Activated T-cell treated with anti-CD3 and anti-CD28 coated beads for 1 hour (primary cell): ENCODE results near the gene PHF21A.
"Not testable (repeated sequence)": the region's sequence is repeated elsewhere in the genome, so short reads cannot be mapped to it uniquely, and the experiment has no call there.

Experiments used
- DNase-seq: peaks from one replicate; pipeline ENCODE4 v3.0.0-alpha.2; 2020; ENCODE audit warnings: low read depth

Gene PHF21A

DNA sequence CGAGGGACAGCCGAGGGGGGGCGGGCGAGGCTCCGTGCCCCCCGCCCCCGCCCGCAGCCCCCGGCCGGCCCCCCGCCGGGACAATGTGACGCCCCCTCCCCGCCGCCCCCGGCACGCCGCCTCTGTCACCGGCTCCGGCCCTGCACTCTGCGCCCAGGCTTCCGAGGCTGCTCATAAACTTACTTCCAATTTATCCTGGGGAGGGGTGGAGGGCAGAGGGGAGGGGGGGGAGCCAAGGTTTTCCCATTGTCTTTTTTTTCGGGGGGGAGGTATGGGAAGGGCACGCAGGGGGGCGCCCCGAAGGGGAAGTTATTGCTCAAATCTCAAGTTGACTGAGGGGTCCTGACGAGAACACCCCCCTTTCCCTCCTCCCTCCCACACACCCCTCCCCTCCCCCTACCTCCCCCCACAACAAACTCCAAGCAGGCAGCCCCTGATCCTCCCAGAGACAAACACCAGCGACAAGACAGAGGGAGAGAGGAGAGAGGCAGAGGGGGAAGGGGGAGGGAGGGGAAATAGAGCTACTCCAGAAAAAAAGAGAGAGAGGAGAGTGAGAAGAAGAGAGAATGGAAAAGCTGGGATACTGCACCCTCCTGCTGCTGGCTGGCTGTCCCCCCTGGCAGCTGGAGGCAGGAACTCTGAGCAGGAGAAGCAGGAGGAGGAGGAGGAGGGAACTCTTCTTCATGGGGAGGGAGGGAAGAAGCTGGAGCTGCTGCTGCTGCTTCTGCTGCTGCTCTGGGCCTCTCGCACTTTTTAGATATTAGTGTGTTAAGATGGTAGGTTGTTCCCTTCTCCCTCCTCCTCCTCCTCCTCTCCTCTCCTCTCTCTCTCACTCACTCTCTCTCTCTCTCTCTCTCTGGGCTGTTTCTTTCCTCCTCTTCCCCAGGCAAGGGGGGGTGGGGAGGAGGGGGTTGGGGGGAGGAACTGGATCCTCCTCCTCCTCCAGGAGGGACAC, 631 bp downstream of the PHF21A start:
- DNase-seq: no peak

- DNase-seq: no peak
Measured at GRCh38 chr11:46119352-46120216, 1.7 kb downstream of the PHF21A start.

- DNase-seq: no peak
Measured at GRCh38 chr11:46118702-46119351, 2.4 kb downstream of the PHF21A start.

DNA sequence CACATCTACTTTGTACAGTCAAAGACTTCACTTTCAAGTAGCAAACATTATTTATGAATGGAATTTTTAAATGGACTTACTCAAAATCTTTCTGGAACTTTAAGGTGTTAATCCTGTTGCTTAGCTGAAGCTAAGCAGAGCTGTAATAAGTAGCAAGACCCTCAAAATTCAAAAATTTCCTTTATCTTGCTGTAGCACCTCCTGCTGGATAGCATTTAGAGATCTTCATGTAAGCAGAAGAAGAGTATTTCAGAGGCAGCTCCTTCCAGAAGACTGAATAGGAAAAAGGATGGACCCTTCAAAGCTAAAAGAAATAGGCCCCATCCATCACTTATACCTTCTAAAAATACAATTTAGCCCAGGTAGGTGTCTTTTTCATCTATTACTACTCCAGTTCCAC, 3.4 kb downstream of the PHF21A start:
- no peak for DNase-seq

DNA sequence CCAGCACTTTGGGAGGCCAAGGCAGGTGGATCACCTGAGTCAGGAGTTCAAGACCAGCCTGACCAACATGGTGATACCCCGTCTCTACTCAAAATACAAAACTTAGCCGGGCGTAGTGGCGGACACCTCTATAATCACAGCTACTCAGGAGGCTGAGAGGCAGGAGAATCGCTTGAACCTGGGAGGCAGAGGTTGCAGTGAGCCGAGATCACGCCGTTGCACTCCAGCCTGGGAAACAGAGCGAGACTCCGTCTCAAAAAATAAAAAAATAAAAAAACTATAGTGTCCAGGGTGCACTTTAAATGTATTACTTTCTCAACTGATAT, 4.6 kb downstream of the PHF21A start:
- DNase-seq: not testable (repeated sequence)

DNA sequence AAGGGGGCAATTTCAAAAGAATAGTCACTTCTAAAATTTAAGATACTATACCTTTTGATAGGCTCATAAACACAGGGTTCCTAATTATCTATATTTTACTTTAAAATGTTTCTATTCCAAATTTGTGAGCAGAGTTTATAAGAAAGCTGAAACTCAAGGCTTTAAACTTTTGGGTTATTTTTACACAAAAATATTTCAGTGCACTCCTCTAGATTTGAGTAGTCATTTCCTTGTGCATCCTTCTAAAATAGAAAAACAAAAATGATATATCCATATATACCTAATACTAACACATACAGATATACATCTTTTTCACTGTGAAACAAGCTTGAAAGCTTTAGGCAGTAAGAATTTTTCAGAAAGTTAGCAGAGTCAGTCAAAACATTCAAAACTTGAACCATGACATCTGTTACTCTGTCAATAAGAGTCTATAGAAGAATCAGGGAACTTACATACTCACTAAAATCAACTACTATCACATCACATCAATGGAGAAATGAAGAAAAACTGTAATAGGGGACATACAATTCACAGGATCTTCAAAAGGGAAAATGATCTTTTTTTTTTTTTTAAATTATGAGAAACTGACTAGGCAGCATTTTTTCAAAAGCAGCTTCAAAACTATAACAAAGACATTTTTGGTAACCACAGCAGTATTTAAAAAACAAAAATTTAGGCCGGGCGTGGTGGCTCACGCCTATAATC, 5.1 kb downstream of the PHF21A start:
- no peak for DNase-seq

- DNase-seq: no peak
Measured at GRCh38 chr11:46114961-46115360, 6.3 kb downstream of the PHF21A start.

GRCh38 chr11:46114378-46114777, 6.9 kb downstream of the PHF21A start:
- DNase-seq: no peak

GRCh38 chr11:46112961-46113607, 8.2 kb downstream of the PHF21A start:
- no peak for DNase-seq

GRCh38 chr11:46108751-46109150, 12.5 kb downstream of the PHF21A start:
- DNase-seq: no peak

- DNase-seq: no peak
Measured at GRCh38 chr11:46107780-46108179, 13.5 kb downstream of the PHF21A start.

DNA sequence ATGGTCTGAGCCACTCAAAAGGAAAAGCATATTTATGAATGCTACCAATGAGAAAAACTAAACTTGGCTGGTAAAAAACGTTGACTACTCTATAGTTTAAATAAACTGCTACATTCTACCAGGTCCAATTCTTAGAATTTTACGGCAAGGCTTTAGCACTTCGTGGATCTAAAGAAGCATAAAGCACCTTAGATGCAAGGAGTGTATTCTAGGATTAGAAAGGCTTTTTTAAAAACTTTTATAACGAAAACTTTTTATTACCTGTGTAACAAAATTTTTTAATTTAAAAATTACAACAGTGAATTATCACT, 13.9 kb downstream of the PHF21A start:
- DNase-seq: no peak

- no peak for DNase-seq
Measured at GRCh38 chr11:46106530-46107407, 14.5 kb downstream of the PHF21A start.

DNA sequence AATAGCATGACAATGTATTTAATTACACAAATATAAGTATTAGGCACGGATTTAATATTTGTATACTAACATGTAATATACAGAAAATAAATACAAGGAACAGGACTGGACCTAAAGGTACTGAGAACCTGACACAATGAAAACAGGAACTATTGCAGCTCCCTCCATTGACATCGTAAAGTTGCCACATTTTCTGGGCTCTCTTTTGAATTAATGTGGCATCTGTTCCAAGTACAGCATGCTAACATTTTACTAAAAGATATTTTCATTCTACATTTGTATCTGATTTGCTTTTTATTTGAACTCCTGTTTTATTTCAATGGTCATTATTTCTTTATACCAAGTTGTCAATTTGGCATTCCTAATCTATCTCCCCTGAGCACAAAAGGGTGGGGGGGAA, 15.3 kb downstream of the PHF21A start:
- DNase-seq: no peak

- DNase-seq: no peak
Measured at GRCh38 chr11:46105134-46105628, 16.1 kb downstream of the PHF21A start.

DNA sequence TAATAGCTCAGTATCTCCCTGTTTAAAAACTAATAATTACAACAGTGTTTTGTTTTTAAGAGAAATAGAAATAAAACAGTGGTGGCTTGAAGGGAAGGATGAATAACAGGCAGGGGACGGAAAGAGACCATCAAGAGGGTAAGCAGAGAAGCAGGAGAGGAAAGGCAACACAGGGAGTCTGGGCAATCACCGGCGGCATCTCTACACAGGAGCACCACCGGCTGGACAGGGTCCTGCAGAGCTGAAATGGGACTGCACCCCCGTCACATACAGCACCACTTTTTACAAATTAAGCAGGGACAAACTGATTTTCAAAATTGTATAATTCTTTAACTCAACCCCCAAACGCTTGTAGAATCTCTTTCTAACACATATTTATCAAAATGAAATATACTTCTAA, 18.4 kb downstream of the PHF21A start:
- DNase-seq: no peak

DNA sequence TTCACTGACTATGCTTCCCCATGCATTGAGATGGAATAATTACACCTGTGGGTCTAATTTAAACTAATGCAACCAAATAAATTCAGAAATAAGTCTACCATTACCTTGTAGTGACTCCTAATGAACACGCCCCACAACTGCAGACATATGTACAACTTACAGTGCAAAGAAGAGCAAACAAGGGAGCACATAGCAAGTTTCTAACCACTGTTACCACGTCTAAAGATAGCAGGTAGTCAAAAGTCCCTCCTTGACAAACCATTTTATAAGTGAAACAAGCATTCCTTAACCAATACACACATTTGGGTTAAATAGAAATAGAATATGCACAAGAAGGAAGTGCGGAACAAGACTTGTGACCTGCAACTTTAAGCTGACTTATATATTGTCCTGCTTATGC, 20.6 kb downstream of the PHF21A start:
- DNase-seq: no peak

DNA sequence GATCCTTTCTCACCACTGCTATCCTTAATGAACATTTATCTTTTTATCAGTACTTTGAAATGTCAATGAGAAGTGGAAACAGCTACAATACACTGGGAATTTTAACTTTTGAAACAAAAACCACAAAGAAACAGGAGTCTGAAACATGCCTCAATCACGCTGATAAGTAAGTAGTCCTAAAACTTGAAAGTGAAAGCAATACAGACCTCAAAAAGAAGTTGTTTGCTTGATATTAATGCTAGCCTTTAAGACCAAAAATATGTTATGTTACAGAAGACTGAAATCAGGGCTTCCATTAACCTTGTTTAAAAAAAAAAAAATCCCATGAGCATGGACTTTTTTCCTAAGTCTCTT, 21.3 kb downstream of the PHF21A start:
- no peak for DNase-seq

DNA sequence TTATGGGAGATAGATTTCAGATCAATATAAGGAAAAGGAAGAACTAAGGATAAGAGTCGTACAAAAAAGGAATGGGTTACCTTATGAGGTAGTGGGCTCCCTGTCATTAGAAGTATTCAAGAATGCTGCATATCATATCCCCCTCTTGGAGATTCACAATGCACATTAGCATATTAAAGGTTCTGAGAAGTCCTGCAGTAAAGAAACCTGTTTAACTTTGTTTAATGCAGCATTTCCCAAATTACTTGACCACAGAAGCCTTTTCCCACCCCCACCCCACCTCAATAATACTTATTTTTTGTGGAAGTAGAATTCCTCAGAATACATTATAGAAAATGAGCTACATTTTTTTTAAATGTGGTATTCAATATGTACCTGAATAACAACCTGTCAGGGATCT, 30.9 kb downstream of the PHF21A start:
- no peak for DNase-seq

DNA sequence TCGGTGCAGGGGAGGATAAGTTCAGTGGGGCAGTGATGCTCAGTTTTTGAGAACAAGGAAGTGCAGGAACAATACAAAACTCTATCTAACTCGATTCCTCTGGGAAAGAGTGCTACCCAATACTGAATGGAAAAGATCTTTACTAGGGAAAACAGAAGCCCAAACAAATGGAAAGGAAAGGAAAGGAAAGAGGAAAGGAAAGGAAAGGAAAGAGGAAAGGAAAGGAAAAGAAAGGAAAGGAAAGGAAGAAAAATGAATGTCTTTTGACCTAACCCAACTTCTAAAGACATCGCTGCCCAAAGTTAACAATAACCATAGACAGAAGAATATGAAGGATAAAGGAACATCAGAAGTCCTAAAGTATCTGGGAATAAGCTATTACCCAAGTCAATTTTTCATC, 41.6 kb downstream of the PHF21A start:
- no peak for DNase-seq

DNA sequence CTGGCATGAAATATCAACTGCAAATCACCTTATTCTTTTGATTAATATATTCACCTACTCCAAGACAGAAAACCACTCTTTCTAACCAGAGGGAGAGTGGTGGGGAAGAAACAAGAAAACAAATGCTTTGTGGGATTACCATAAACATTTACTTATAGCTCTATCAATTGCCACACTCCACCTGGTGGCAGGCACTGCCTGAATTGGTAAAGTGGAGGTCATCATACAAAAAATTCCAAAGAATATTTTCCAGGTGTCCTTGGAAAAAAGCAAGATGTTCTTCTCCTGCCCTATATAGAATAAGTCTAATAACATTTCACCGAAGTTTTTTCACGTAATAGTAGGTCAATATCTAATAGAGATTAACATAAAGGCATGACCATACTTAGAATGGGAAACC, 45.3 kb downstream of the PHF21A start:
- no peak for DNase-seq
